HG02610 (cell line): ENCODE measurements around the gene NIPAL3.
A peak's percentile ranks its signal among the peaks of the same experiment; 100 is the strongest.
"Not testable (repeated sequence)": the region's sequence is repeated elsewhere in the genome, so short reads cannot be mapped to it uniquely, and the experiment has no call there.

Experiments used
- ATAC-seq: cut with Tn5 transposase; IDR thresholded peaks from one replicate; pipeline ENCODE4 v1.9.1; 2021; ENCODE audit warnings: mild to moderate bottlenecking, moderate library complexity; ENCODE audit not compliant: unreplicated experiment

Gene NIPAL3

GRCh38 chr1:24488159-24488558, 72.6 kb downstream of the NIPAL3 start:
- not testable (repeated sequence) for ATAC-seq

DNA sequence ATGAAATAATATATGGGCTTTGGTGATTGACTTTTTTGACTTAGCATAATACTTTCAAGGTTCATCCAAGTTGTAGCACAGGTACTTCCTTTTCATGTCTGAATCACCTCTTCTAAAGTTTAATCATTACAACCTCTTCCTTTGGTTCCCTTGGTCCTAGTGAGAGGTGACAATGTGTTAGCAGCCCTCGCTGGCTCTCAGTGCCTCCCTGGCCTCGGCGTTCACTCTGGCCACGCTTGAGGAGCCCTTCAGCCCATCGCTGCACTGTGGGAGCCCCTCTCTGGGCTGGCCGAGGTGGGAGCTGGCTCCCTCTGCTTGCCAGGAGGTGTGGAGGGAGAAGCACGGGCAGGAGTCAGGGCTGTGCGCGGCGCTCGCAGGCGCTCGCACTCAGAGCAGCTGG, 74.1 kb downstream of the NIPAL3 start:
- no peak for ATAC-seq

DNA sequence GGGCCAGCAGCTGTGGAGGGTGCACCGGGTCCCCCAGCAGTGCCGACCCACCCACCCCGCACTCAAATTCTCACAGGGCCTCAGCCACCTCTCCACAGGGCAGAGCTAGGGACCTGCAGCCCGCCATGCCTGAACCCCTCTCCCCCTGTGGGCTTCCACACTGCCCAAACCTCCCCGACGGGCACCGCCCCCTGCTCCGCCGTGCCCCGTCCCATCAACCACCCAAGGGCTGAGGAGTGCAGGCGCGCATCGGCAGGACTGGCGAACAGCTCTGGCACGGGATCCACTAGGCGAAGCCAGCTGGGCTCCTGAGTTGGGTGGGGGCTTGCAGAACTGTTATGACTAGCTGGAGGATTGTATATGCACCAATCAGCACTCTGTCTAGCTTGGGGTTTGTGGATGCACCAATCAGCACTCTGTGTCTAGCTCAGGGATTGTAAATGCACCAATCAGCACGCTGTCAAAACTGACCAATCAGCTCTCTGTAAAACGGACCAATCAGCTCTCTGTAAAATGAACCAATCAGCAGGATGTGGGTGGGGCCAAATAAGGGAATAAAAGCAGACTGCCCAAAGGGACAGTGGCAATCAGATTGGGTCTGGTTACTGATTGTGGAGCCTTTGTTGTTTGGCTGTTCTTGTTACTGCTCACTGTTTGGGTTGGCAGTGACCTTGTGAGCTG, 74.6 kb downstream of the NIPAL3 start:
- ATAC-seq, result no peak

- ATAC-seq, result no peak
Measured at GRCh38 chr1:24491577-24492360, 76.2 kb downstream of the NIPAL3 start.

DNA sequence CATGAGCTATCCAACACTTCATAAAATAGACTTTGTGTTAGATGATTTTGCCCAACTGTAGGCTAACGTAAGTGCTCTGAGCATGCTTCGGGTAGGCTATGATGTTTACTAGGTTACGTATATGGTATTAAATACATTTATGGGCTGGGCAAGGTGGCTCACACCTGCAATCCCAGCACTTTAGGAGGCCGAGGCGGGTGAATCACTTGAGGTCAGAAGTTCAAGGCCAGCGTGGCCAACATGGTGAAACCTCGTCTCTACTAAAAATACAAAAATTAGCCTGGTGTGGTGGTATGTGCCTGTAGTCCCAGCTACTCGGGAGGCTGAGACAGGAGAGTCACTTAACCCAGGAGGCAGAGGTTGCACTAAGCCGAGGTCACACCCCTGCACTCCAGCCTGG, 77.3 kb downstream of the NIPAL3 start:
- not testable (repeated sequence) for ATAC-seq

- no peak for ATAC-seq
Measured at GRCh38 chr1:24493785-24494184, 78.2 kb downstream of the NIPAL3 start.

DNA sequence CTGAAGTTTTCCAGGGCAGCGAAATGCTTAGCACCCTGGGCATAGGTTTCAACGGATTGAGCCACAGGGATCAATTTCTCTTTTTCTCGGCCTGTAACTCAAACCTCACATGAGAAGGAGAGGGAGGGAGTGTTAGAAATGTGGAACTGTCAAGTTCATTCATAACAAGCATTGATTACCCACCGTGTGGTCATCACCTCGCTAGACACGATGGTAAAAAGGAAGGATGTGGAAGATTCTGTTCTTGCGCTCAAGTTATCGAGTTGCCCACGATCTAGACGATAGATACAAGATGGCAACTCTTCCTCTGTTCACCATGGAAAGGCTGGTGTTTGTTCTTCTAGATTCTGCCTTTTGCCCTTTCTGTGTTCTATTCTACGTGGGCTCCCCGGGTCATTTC, 83.0 kb downstream of the NIPAL3 start:
- ATAC-seq, result no peak

GRCh38 chr1:24500448-24501048, 84.9 kb downstream of the NIPAL3 start:
- ATAC-seq, result no peak

- ATAC-seq, result no peak
Measured at GRCh38 chr1:24501371-24502064, 85.9 kb downstream of the NIPAL3 start.

- ATAC-seq, result peak; percentile 5
Measured at GRCh38 chr1:24502065-24502708, 86.6 kb downstream of the NIPAL3 start.

GRCh38 chr1:24502709-24503058, 87.1 kb downstream of the NIPAL3 start, which contains the start of gene RCAN3:
Gene RCAN3 (plus strand): TSS chr1:24502836. CDS start chr1:24514373, 11,537 bp downstream.
- peak; percentile 51 for ATAC-seq

GRCh38 chr1:24503059-24503751, 87.6 kb downstream of the NIPAL3 start:
- peak; percentile 21 for ATAC-seq

GRCh38 chr1:24503870-24504523, 88.4 kb downstream of the NIPAL3 start:
- no peak for ATAC-seq

- no peak for ATAC-seq
Measured at GRCh38 chr1:24504560-24504959, 89.0 kb downstream of the NIPAL3 start.

GRCh38 chr1:24505816-24506215, 90.2 kb downstream of the NIPAL3 start:
- ATAC-seq, result no peak

DNA sequence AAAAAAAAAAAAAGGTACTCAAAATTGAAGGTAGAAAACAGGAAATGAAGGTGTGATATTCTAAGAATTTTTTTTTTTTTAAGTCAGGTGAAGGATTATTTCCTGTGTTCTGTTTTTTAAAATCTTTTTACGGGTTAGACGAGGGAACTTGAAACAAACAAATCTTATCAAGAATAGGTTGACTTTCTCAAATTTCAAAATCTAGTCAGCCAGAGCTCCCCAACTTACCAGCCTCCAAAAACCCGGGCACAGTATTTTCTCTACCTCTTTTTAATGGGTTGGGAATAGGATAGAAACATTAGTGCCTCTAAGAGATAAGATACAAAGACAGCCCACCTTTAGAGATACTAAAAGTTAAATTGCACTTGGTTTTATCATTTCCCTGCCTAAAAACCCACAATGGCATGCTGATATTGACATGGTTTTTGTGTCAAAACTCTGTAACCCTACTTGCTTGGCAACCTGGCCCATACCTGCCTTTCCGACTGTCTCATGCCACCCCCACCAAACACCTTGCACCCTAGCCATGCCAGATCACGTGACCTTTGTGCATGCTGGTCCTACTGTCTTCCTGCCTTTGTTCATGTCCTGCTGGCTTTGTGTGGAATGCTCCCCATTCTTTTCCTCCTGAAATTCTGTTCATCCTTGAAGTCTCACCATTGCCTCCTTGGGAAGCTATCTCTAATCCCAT, 91.2 kb downstream of the NIPAL3 start:
- ATAC-seq, result no peak

DNA sequence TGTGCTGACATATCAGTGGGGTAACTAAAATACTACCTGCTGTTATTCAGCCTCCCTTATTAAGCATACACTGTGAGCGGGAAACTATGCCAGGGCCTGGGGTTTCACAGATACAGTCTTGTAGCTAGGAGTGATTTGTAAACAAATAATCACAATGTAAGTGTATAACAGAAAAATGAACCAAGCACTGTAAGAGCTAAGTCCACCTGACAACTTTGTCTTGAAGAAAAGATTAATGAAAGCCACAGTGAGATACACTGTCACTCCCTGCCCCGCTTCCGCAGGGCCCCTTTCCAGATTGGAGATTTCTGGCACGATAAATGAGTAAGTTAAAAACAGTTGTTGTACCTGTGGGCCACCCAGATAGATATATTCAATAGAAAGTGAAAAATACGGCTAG, 91.8 kb downstream of the NIPAL3 start:
- ATAC-seq, result no peak

GRCh38 chr1:24508911-24509310, 93.3 kb downstream of the NIPAL3 start:
- no peak for ATAC-seq

DNA sequence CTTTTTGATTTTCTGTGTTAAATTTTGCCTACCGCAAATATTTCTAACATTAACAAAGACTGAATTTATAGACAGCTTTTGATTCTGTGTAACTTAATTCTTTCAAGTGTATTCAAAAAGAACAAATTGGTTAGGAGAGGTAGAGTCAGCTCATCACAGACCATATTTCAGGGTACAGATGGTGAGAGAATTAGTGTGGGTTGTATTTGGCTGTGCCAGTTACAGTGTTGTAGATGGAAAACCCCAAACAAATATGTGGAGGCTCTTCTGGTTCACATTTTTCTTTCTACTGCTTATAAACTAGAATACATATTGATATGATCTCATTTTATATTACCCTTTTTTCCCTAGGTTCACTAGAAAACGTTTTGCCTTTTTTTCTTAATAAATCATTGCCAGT, 98.1 kb downstream of the NIPAL3 start:
- ATAC-seq, result no peak
